Tibial nerve (tissue), 4 donors: Measurements from ENCODE around the gene RAB4A. TPM values are rescaled to one million over a fixed set of nuclear protein-coding genes. Genes with fewer than 3 reads are reported as not detected.

Source experiments
- DNase-seq, 2 donors: peaks; one replicate each; pipeline ENCODE4 v3.0.0-alpha.2; 2019; ENCODE audit warnings: low spot score in 2 of 2
- H3K27ac ChIP-seq, 4 donors: fragments of 200-600 bp; sonication (generic) in 3 of 4; one replicate each; pipeline ENCODE4 v1.5.1; 2017 to 2019; ENCODE audit warnings: mild to moderate bottlenecking in 1 of 4
- H3K27me3 ChIP-seq, 2 donors: fragments of 200-600 bp; sonication (generic) in 1 of 2; one replicate each; pipeline versions ENCODE4 v1.5.1 to v1.6.0; 2017 to 2019
- H3K36me3 ChIP-seq, 3 donors: fragments of 200-600 bp; sonication (generic); one replicate each; pipeline ENCODE4 v1.5.1; 2018 to 2019
- H3K4me1 ChIP-seq, 4 donors: fragments of 200-600 bp; sonication (generic) in 3 of 4; one replicate each; pipeline ENCODE4 v1.5.1; 2017 to 2019
- H3K4me3 ChIP-seq, 4 donors: fragments of 200-600 bp; sonication (generic) in 3 of 4; one replicate each; pipeline ENCODE4 v1.5.1; 2017 to 2019; ENCODE audit warnings: mild to moderate bottlenecking in 1 of 4, moderate library complexity in 1 of 4
- H3K9me3 ChIP-seq, 4 donors: fragments of 200-600 bp; sonication (generic) in 3 of 4; one replicate each; pipeline ENCODE4 v1.5.1; 2017 to 2019
- CTCF ChIP-seq, 5 experiments: fragments of 200-600 bp in 3 of 5; fragments of 450-650 bp in 2 of 5; sonication (generic) in 3 of 5; IDR thresholded peaks; one replicate each; pipeline ENCODE4 v1.5.1; 2016 to 2019; ENCODE audit warnings: antibody characterized with exemption in 5 of 5, mild to moderate bottlenecking in 3 of 5, moderate library complexity in 2 of 5
- EP300 ChIP-seq, 2 donors: sonication (generic); formaldehyde crosslinking; IDR thresholded peaks; one replicate each; pipeline ENCODE4 v1.6.1; 2017; ENCODE audit warnings: antibody characterized with exemption in 2 of 2, mild to moderate bottlenecking in 1 of 2
- POLR2A ChIP-seq, 2 donors: fragments of 450-650 bp; IDR thresholded peaks; one replicate each; pipeline ENCODE4 v1.6.1; 2017; ENCODE audit warnings: antibody characterized with exemption in 2 of 2, mild to moderate bottlenecking in 2 of 2, moderate library complexity in 2 of 2
- WGBS, 2 donors: methylation state at CpG; one replicate each; pipeline ENCODE4 v1.1.5; 2018; 5-methylcytosine and 5-hydroxymethylcytosine counted together
- total RNA-seq, 4 donors: library from RNA; depleted of rRNA; stranded (reverse); fragments of >200 nt; gene quantifications; one replicate each; pipeline ENCODE4 v1.1.0, GENCODE V29; 2016

RAB4A gene
- total RNA-seq, 4 donors from 2014 or later: 16.2 to 41.3 (median 31.2) TPM

DNA sequence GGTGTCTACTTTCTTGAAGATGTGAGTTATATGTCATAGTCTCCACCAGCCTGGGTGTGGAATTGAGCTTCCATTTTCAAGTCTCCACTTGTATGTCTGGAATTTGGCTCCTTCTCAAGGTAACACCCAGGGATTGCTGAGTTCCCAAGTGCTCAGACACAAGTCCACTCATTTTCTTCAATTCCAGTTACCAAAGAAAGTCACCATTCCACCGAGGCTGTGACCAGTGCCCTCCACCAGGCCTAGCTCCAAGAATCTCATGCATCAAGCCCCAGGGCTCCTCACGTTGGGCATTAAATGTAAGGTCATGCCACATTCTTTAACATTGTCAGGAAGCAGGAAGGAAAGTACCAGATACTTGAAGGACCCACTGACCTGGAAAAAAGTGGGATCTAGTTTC lies 2.4 kb upstream of the RAB4A start:
- Histone ChIP-seq H3K4me3 (no peak overlapping the region), H3K9me3 (peaks cover 0 to 12% (median 0%) of the 10 kb centered on the region in 4 donors), H3K27ac (no peak overlapping the region), H3K4me1 (peaks cover 0 to 18% (median 10%) of the 10 kb centered on the region in 4 donors), H3K36me3 (peaks cover 0 to 13% (median 0%) of the 10 kb centered on the region in 3 donors), H3K27me3 (no peaks in the 10 kb centered on the region)
- WGBS, 2 donors: 69 to 81% methylated on average over 2 of the region's 2 CpGs
- DNase-seq: no peak
- TF ChIP-seq CTCF (IDR thresholded peaks at IDR 0.05) (no peak), POLR2A (IDR thresholded peaks at IDR 0.05) (no peak), EP300 (IDR thresholded peaks at IDR 0.05) (no peak)

DNA sequence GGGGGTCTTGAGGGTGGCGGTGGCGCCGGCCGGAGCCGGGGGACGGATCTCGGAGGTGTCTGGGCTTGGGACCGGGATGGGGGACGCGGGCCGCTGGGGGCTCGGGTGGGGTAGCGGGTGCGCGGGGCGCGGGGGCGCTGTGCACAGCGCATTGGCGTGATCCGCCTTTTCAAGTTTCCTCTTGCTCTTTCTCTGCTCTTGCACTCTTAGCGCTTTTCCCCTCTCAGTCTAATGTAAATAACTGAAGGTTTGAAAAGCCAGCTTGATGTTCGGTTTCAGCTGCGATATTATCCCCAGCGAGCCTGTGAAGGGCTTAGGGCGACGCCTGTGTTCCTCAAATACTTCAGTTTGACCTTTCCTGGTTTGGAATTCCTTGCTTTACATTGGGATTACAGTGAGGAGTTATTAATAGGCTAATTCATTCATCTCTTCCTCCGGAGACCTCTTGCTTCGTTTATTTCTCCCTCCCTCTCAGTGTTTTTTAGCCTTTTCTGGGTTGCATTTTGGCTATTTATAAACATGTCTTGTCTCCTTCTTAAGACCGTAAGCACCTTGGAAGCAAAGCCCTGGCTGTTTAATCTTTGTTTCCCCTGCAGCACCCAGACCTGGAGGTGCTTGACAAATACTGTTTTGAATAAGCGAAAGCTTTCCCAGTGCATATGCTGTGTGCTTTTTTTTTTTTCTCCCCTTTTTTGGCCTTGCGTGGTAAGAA lies 693 bp downstream of the RAB4A start:
- H3K27me3 ChIP-seq: no peaks in the 10 kb centered on the region
- peaks cover 0 to 36% (median 16%) of the 10 kb centered on the region in 4 donors for H3K4me1 ChIP-seq
- TF ChIP-seq POLR2A (IDR thresholded peaks at IDR 0.05) (no peak), EP300 (IDR thresholded peaks at IDR 0.05) (no peak), CTCF (IDR thresholded peaks at IDR 0.05) (peak in 1 of 5 experiments; percentile 9)
- peak overlapping the region; percentile 33 to 90 (median 87) for H3K27ac ChIP-seq
- WGBS, 2 donors: 1 to 3% methylated on average over 15 to 20 of the region's 32 CpGs
- H3K9me3 ChIP-seq: peaks cover 0 to 11% (median 0%) of the 10 kb centered on the region in 4 donors
- DNase-seq: no peak
- peaks cover 0 to 13% (median 0%) of the 10 kb centered on the region in 3 donors for H3K36me3 ChIP-seq
- peak overlapping the region; percentile 25 to 75 (median 60) for H3K4me3 ChIP-seq

- H3K4me1 ChIP-seq: peaks cover 0 to 36% (median 16%) of the 10 kb centered on the region in 4 donors
- peaks cover 0 to 9% (median 0%) of the 10 kb centered on the region in 3 donors for H3K36me3 ChIP-seq
- peaks cover 0 to 2% (median 0%) of the 10 kb centered on the region in 4 donors for H3K9me3 ChIP-seq
- 47 to 51% methylated on average over 11 of the region's 11 CpGs for WGBS, 2 donors
- H3K27ac ChIP-seq: peak overlapping the region; percentile 33 to 90 (median 87)
- H3K27me3 ChIP-seq: no peaks in the 10 kb centered on the region
- peak overlapping the region; percentile 25 to 75 (median 60) for H3K4me3 ChIP-seq
- no peak for DNase-seq
- TF ChIP-seq CTCF (IDR thresholded peaks at IDR 0.05): no peak
- no peak for TF ChIP-seq EP300 (IDR thresholded peaks at IDR 0.05)
- TF ChIP-seq POLR2A (IDR thresholded peaks at IDR 0.05): no peak
These were observed 1.6 kb downstream of the RAB4A start for GRCh38 chr1:229272164-229273158.

GRCh38 chr1:229273507-229274232 lies 2.8 kb downstream of the RAB4A start:
- Histone ChIP-seq H3K4me3 (no peak overlapping the region), H3K4me1 (peaks cover 0 to 36% (median 16%) of the 10 kb centered on the region in 4 donors), H3K27me3 (no peaks in the 10 kb centered on the region), H3K9me3 (no peaks in the 10 kb centered on the region), H3K27ac (peak overlapping the region in 3 of 4 donors; percentile 3 to 90 (median 67)), H3K36me3 (no peaks in the 10 kb centered on the region)
- 65 to 71% methylated on average over 7 of the region's 7 CpGs for WGBS, 2 donors
- no peak for DNase-seq
- TF ChIP-seq CTCF (IDR thresholded peaks at IDR 0.05) (no peak), EP300 (IDR thresholded peaks at IDR 0.05) (peak; percentile 13 to 34)
